GM21825 (cell line): ENCODE measurements around the gene OR3A2.
"Not testable (repeated sequence)": the region's sequence is repeated elsewhere in the genome, so short reads cannot be mapped to it uniquely, and the experiment has no call there.

ENCODE experiments used
- ATAC-seq: cut with Tn5 transposase; IDR thresholded peaks from one replicate; pipeline ENCODE4 v1.9.1; 2021; ENCODE audit warnings: mild to moderate bottlenecking, moderate library complexity; ENCODE audit not compliant: unreplicated experiment

Gene OR3A2

GRCh38 chr17:3295632-3296031, 90.5 kb downstream of the OR3A2 start:
- ATAC-seq: no peak

- ATAC-seq: not testable (repeated sequence)
Observed at GRCh38 chr17:3293548-3293947, 92.6 kb downstream of the OR3A2 start.

- no peak for ATAC-seq
Observed at GRCh38 chr17:3282901-3283300, 103.2 kb downstream of the OR3A2 start.

GRCh38 chr17:3276126-3276525, 110.0 kb downstream of the OR3A2 start:
- ATAC-seq: no peak

- no peak for ATAC-seq
Observed at GRCh38 chr17:3271072-3271848, 114.8 kb downstream of the OR3A2 start.

GRCh38 chr17:3260600-3260999, 125.5 kb downstream of the OR3A2 start:
- ATAC-seq: no peak

GRCh38 chr17:3260163-3260562, 125.9 kb downstream of the OR3A2 start:
- ATAC-seq: no peak

GRCh38 chr17:3256575-3256974, 129.5 kb downstream of the OR3A2 start:
- ATAC-seq: no peak

GRCh38 chr17:3249013-3249412, 137.1 kb downstream of the OR3A2 start:
- not testable (repeated sequence) for ATAC-seq

- not testable (repeated sequence) for ATAC-seq
Observed at GRCh38 chr17:3244841-3245240, 141.3 kb downstream of the OR3A2 start.

GRCh38 chr17:3241044-3241443, 145.1 kb downstream of the OR3A2 start:
- not testable (repeated sequence) for ATAC-seq

GRCh38 chr17:3238685-3239084, 147.4 kb downstream of the OR3A2 start:
- not testable (repeated sequence) for ATAC-seq

GRCh38 chr17:3232300-3232699, 153.8 kb downstream of the OR3A2 start:
- ATAC-seq: not testable (repeated sequence)
